Astrocyte of the spinal cord (primary cell): ENCODE measurements around the gene IVNS1ABP.

Source experiments
- DNase-seq: peaks from one replicate; pipeline ENCODE4 v3.0.0; 2011; ENCODE audit warnings: low read depth, low spot score
- H3K4me3 ChIP-seq: 2 replicates; pipeline ENCODE4 v1.5.1; 2011; ENCODE audit warnings: low read depth, mild to moderate bottlenecking, low read length, moderate library complexity
- CTCF ChIP-seq: IDR thresholded peaks from 2 replicates; pipeline ENCODE4 v1.5.1; 2012; ENCODE audit warnings: low read depth, mild to moderate bottlenecking, low read length, inconsistent platforms
- in situ Hi-C: cut with HindIII; loops from 2 replicates; pipeline ENCODE4 v1.10.0; 2017; ENCODE audit warnings: low sequenced_read_pairs

The IVNS1ABP gene

GRCh38 chr1:185288435-185288834 lies 28.6 kb downstream of the IVNS1ABP start:
- in situ Hi-C loops, result no loop called here
- no peak for TF ChIP-seq CTCF
- H3K4me3 ChIP-seq, result no peak overlapping the region
- no peak for DNase-seq

DNA sequence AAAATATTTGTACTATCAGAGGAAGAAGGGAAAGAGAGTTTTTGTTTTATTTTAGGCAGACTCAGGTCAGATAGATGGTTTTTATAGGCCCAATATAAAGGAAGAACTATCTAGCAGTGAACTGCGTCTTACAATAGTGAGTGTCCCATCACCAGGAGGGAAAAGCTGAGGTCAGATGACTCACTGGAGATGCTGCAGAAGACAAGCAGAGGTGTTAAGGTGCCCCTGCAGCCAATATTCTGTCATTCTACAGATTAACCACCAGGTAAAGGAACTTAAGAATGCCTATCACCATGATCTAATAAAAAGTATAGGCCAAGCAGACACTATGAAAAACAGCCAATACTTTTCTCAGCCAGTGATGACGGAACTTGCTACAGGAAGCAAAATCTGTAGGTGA lies 29.6 kb downstream of the IVNS1ABP start:
- no peak overlapping the region for H3K4me3 ChIP-seq
- no peak for DNase-seq
- no peak for TF ChIP-seq CTCF
- in situ Hi-C loops, result no loop called here

DNA sequence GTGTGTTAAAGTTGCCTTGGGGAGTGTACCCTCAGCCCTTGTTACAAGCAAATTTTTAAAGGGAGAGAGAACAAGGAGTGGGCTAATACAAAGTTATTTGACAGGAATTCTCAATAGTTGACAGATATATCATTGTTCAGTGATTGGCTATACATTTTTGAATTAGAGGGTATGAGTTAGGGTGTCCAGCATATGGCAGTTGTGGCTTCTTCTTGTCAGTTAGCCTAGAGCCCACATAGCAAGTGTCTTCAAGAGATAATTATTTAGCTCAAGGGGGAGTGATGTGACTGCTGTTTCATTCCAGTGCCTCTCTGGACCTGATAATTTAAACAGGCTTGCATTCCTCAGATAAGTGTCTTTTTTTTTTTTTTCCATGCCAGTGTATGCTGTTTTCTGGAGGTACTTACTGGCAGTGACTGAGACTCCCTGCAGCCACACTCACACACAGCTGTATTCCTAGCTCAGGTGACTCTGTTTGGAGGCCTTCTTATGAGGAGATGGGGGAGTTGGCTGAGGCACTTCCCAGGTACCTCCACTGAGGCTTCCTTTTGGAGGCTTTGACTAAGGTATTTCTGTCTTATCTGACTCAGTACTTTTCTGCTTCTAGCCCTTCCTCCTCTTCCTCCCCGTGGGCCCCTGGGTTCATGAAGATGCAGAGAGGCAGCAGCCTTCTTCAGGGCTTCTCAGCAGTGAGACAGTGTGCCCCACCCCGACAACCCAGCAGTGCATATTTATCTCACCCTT lies 32.3 kb downstream of the IVNS1ABP start:
- H3K4me3 ChIP-seq, result no peak overlapping the region
- TF ChIP-seq CTCF, result no peak
- DNase-seq, result no peak
- in situ Hi-C loops, result no loop called here

DNA sequence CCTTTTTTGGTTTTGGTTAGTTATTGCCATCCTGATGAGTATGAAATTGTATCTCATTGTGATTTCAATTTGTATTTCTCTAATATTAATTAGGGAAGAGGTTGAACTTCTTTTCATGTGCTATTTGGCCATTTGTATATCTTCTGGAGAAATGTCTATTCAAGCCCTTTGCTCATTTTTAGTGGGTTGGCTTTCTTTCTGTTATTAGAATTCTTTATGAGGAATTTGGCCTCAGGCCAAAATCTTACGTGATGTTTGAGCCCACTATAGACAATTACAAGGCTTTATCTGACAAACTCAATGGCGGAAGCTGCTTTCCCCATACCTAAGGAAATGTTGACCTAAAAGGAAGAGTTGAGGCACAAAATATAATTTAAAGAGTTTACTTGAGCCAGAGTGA lies 32.9 kb downstream of the IVNS1ABP start:
- no peak overlapping the region for H3K4me3 ChIP-seq
- TF ChIP-seq CTCF, result no peak
- DNase-seq, result no peak
- in situ Hi-C loops, result no loop called here

DNA sequence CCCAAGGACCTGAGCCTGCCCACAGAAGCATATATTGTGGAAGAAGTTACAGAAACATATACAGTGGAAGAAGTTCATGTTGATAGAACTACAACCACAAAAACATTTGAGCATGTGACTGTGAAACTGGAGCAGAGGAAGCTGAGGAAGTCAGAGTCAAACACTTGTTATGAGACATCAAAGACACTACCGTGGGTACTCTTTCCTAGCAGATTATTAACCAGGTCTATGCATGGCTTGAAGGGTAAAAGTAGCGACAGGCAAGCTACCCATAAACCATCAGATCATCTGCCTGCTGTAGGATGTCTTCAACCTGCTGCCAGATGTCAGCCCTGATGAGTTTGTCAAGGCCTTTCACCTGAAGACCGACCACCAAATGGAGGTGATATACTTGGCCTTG lies 35.8 kb downstream of the IVNS1ABP start:
- no peak overlapping the region for H3K4me3 ChIP-seq
- DNase-seq, result no peak
- in situ Hi-C loops, result no loop called here
- no peak for TF ChIP-seq CTCF

DNA sequence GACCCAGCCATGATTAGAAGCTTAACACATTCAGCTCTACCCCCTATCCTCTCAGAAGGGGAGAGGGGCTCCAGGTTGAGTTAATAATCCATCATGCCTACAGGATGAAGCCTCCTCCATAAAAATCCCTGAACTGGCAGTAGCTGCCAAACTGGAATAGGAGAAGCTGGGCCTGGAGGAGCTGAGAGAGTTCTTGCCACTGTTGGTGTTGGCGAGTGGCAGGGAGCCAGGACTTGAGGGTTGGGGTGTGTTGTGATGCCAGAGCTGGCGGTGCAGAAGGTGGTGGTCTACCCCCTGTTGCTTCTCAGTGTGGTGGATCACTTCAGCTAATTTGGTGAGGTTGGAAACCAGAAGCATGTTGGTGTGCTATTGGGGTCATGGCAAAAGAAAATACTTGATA lies 36.5 kb downstream of the IVNS1ABP start:
- DNase-seq, result no peak
- in situ Hi-C loops, result no loop called here
- no peak for TF ChIP-seq CTCF

More for the DNA sequence above, 36.5 kb downstream of the IVNS1ABP start:
- no peak overlapping the region for H3K4me3 ChIP-seq
